Epidermal melanocyte (primary cell): Measurements from ENCODE around the gene DHX8.
A peak's percentile ranks its signal among the peaks of the same experiment; 100 is the strongest.
"Not testable (repeated sequence)": the region's sequence is repeated elsewhere in the genome, so short reads cannot be mapped to it uniquely, and the experiment has no call there.

ENCODE experiments used
- DNase-seq: peaks from one replicate; pipeline ENCODE4 v3.0.0; 2011; ENCODE audit warnings: low spot score; ENCODE audit not compliant: insufficient read length

The DHX8 gene

DNA sequence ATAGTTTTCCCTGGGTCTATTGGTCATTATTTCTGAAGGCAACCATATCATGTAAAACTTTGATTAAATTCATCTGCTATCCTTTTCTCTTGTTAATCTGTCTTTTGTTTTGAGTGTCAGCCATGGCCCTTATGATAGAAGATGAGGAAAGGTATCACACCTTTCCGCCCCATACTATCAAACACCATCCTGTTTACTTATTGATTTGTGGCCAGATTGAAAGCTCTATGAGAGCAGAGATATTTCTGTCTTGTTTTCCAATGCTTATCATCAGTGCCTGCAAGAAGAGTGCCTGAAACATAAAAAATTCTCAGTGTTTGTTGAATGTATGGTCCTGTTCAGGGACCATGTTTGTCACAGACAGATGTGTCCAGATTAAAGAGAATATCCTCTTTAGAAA lies 22.6 kb upstream of the DHX8 start:
- no peak for DNase-seq

GRCh38 chr17:43462569-43462968 lies 21.2 kb upstream of the DHX8 start:
- DNase-seq: not testable (repeated sequence)

GRCh38 chr17:43463241-43463640 lies 20.5 kb upstream of the DHX8 start:
- DNase-seq: no peak

DNA sequence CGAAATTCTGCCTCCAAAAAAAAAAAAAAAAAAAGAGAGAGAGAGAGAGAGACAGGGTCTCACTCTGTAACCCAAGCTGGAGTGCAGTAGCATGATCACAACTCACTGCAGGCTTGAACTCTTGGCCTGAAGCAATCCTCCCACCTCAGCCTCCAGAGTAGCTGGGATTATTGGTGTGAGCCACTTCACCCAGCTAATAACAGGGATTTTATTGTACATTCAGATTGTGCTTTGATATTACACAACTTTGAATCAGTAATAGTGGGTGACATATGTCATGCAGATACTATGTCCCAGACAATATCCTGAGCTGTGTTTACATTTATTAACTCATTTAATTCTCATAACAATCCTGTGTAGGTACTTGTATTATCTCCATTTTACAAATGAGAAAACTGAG lies 19.7 kb upstream of the DHX8 start:
- no peak for DNase-seq

DNA sequence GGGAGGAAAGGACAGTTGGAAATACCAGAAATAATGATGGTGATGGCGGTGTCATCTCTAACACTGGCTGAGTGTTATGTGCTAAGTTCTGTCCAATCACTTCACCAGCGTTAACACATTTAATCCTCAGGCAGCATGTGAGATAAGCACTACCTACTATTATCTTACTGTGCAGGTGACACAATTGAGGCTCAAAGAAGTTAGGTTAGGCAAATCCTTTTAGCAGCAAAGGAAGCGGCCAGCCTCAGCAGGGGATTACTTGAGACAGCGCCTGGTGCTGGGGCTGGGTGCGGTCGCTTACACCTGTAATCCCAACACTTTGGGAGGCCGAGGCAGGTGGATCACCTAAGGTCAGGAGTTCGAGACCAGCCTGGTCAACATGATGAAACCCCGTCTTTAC lies 18.7 kb upstream of the DHX8 start:
- no peak for DNase-seq

- peak; percentile 79 for DNase-seq
Observed at GRCh38 chr17:43467981-43468581, 15.7 kb upstream of the DHX8 start.

- peak; percentile 44 for DNase-seq
Observed at GRCh38 chr17:43468691-43469139, 15.1 kb upstream of the DHX8 start.

DNA sequence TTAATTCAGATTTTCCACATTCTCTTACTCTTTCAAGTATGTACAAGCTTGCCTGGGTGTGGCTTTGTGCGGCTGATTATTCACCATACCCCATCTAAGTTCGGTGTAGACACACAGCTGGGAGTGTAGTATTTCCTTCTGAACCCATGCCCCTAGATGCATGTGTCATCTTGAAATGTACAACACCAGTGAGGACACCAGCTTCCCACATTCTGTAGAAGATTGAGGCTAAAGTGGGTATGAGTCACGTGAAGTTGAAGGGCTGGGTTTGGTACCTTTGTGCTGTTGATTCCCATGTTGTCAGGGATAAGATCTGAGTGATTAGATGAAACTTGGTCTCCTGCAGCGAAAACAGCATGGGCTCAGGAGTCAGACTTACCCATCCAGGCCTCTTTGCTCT lies 14.6 kb upstream of the DHX8 start:
- no peak for DNase-seq

GRCh38 chr17:43471585-43472160 lies 12.1 kb upstream of the DHX8 start:
- no peak for DNase-seq

DNA sequence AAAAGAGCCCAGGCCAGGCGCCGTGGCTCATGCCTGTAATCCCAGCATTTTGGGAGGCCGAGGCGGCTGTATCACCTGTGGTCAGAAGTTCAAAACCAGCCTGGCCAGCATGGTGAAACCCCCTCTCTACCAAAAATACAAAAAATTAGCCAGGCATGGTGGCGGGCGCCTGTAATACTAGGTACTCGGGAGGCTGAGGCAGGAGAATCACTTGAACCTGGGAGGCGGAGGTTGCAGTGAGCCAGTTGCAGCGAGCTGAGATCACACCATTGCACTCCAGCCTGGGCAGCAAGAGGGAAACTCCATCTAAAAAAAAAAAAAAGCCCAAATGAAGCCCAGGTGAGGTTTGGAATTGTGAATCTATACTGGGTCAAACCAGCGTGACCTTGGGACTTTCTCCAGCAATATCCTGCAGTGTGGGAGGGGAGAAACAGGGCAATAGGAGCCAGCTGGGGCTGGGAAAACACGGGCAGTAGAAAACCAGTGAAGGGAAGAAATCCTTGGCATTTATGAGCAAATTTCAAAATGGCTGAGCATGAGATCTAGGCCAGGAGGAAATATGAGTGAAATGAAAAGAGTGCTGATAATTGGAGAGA lies 8.2 kb upstream of the DHX8 start:
- no peak for DNase-seq

DNA sequence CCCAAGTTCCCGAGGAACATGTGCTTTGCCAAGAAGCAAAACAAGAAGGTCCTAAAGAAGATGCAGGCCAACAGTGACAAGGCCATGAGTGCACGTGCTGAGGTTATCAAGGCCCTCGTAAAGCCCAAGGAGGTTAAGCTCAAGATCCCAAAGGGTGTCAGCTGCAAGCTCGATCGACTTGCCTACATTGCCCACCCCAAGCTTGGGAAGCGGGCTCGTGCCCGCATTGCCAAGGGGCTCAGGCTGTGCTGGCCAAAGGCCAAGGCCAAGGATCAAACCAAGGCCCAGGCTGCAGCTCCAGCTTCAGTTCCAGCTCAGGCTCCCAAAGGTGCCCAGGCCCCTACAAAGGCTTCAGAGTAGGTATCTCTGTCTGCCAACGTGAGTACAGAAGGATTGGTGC lies 7.5 kb upstream of the DHX8 start:
- not testable (repeated sequence) for DNase-seq

- DNase-seq: no peak
Observed at GRCh38 chr17:43477832-43478634, 5.7 kb upstream of the DHX8 start.

DNA sequence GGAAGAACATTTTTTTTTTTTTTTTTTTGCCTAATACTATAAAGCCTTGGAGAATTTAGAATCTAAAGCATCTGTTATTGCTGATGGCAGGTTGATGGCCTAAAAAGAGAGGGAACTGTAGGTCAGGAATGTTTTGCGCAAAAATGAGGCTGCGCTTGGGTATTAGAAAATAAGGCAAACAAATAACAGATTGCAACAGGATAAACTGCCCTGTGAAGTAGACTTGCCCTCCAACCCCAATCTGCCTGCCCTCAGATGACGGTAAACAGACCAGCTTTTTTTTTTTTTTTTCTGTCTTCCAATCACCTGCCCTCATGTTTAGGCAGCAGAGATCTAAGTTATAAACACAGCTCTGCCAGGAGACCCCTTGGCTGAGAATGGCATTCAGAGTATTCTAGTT lies 3.8 kb upstream of the DHX8 start:
- no peak for DNase-seq

GRCh38 chr17:43482103-43483012 lies 1.4 kb upstream of the DHX8 start:
- DNase-seq: no peak

DNA sequence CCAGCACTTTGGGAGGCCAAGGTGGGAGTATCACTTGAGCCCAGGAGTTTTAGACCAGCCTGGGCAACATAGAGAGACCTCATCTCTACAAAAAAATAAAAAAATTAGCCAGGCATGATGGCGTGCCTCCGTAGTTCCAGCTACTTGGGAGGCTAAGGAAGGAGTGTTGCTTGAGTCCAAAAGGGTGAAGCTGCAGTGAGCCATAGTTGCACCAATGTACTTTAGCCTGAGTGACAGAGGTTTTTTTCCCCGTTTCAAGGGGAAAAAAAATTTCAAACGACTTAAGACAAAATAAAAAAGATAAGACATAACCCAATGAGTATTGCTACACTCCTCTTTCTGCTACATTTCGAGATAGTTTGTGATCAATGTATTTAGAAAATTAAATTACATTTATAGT lies 6.8 kb downstream of the DHX8 start:
- DNase-seq: no peak

GRCh38 chr17:43509440-43509839 lies 25.7 kb downstream of the DHX8 start:
- DNase-seq: not testable (repeated sequence)

GRCh38 chr17:43511199-43511598 lies 27.4 kb downstream of the DHX8 start:
- not testable (repeated sequence) for DNase-seq

DNA sequence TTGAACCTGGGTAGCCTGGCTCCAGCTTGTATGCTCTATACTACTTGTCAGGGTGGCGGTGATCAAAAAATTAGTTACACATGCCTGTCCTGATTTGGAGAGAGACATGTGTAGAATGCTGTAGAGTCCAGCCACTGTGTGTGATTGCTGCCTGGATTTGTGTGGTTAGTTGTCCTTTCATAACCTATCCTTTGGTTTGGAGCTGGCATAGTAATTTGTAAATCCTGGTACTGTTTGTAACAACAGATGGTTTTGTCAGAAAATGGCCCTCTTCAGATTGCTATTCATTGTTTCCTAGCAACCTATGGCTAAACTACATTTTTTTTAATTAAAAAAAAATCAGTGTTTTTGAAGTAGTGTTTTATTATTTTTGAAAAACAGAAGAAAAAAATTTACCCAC lies 31.9 kb downstream of the DHX8 start:
- peak; percentile 40 for DNase-seq

- DNase-seq: no peak
Observed at GRCh38 chr17:43517161-43517560, 33.4 kb downstream of the DHX8 start.

GRCh38 chr17:43517615-43518386 lies 34.0 kb downstream of the DHX8 start:
- no peak for DNase-seq
